Fibroblast of villous mesenchyme (primary cell): ENCODE results near the gene CD274. TPM values are rescaled to one million over a fixed set of nuclear protein-coding genes. Genes with fewer than 3 reads are reported as not detected.

ENCODE experiments used
- DNase-seq: peaks from one replicate; pipeline ENCODE4 v3.0.0-alpha.2; 2010; ENCODE audit warnings: low read depth
- H3K4me3 ChIP-seq: 2 replicates; pipeline ENCODE4 v1.5.1; 2011; ENCODE audit warnings: low read depth, mild to moderate bottlenecking, low read length
- total RNA-seq: library from RNA; depleted of rRNA; stranded (reverse); fragments of >200 nt; gene quantifications from 2 replicates; pipeline ENCODE4 v1.2.3, GENCODE V29; 2012
- TF ChIP-seq, protein P1 (sequence below): IDR thresholded peaks from 2 replicates; pipeline ENCODE4 v1.5.1; 2012; ENCODE audit warnings: low read depth, mild to moderate bottlenecking, low read length; ENCODE audit not compliant: insufficient read depth

Gene CD274
- total RNA-seq, 1 donor, result 12.1 TPM

DNA sequence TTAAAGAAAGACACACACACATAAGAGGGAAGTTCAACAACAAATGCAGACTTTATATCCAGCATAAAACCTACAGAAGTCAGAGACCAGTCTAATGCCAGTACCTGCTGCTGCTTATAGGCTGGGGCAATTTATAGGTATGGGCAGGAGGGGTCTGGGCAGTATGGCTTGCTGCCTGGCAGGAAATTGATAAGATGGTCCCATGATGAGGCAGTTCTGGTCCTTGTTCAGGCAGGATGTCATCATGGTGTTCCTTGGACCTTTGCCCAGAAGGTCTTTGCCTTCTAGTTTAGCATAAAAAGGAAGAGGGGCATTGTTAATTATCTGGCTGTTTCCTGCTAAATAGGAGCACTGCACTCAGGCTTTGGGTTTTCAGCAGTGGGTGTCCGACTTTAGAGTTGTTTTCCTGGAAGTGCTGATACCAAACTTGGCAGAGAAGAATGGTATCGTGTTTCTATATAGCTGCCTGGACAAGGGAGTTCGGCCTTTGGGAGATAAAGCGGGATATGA is 49.6 kb downstream of the CD274 start:
- DNase-seq, result peak; percentile 60
- TF ChIP-seq, protein P1, sequence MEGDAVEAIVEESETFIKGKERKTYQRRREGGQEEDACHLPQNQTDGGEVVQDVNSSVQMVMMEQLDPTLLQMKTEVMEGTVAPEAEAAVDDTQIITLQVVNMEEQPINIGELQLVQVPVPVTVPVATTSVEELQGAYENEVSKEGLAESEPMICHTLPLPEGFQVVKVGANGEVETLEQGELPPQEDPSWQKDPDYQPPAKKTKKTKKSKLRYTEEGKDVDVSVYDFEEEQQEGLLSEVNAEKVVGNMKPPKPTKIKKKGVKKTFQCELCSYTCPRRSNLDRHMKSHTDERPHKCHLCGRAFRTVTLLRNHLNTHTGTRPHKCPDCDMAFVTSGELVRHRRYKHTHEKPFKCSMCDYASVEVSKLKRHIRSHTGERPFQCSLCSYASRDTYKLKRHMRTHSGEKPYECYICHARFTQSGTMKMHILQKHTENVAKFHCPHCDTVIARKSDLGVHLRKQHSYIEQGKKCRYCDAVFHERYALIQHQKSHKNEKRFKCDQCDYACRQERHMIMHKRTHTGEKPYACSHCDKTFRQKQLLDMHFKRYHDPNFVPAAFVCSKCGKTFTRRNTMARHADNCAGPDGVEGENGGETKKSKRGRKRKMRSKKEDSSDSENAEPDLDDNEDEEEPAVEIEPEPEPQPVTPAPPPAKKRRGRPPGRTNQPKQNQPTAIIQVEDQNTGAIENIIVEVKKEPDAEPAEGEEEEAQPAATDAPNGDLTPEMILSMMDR, result no peak
- H3K4me3 ChIP-seq, result no peak overlapping the region

DNA sequence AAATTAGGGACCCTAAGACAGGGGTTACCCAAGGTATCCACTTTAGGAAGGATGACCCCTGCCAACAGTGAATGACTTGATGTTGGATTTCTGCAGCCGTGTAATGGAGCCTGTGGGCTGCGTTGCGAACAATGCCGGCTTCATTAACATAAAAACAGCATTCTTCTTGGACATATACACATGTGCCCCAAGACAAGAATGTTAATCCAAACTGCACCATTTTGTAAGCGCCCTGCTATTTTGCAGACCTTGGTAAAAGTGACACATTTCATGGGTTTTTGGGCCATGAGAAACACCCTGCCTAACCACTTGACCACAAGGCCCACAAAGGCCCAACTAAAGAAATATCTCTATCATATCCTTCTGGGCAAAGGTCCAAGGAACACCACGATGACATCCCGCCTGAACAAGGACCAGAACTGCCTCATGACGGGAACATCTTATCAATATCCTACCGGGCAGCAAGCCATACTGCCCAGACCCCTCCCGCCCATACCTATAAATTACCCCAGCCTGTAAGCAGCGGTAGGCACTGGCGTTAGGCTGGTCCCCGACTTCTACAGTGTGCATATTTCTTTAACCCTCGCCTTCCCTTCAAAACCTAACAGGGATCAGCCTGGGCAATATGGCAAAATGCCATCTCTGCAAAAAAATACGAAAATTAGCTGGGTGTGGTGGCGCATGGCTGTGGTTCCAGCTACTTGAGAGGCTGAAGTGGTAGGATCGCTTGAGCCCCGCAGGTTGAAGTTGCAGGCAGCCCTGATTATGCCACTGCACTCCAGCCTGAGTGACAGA is 50.3 kb downstream of the CD274 start:
- TF ChIP-seq, protein P1, result no peak
- no peak overlapping the region for H3K4me3 ChIP-seq
- DNase-seq, result peak; percentile 96

- TF ChIP-seq, protein P1, result no peak
- no peak for DNase-seq
- H3K4me3 ChIP-seq, result no peak overlapping the region
These were observed 52.2 kb downstream of the CD274 start for GRCh38 chr9:5502553-5502952.

- TF ChIP-seq, protein P1, result no peak
- DNase-seq, result peak; percentile 79
- no peak overlapping the region for H3K4me3 ChIP-seq
These were observed 59.2 kb downstream of the CD274 start for GRCh38 chr9:5509573-5509972.

DNA sequence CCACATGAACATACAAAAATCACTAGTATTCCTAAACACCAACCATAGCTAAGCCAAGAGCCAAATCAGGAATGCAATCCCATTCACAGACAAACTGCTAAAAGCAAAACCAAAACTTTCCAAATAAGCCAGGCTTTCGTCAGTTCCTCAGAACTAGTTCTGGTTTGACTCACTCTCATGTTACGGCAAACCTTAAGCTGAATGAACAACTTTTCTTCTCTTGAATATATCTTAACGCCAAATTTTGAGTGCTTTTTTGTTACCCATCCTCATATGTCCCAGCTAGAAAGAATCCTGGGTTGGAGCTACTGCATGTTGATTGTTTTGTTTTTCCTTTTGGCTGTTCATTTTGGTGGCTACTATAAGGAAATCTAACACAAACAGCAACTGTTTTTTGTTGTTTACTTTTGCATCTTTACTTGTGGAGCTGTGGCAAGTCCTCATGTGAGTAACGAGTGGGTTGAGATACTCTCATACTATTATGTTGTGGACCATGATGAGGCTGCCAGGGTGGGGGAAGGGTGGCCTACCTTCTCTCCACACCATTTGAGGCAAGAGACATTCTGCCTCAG is 60.1 kb downstream of the CD274 start, which contains the start of gene PDCD1LG2:
Gene PDCD1LG2 (plus strand): TSS at position 172 of the 572 bp plus-strand sequence. CDS start 12,016 bp downstream, outside the sequence.
- TF ChIP-seq, protein P1, result no peak
- peak within 1 kb of the TSS; percentile 60 for H3K4me3 ChIP-seq
- peak; percentile 87 for DNase-seq

- H3K4me3 ChIP-seq, result peak overlapping the region; percentile 60
- TF ChIP-seq, protein P1, result no peak
- peak; percentile 38 for DNase-seq
These were observed 60.6 kb downstream of the CD274 start for GRCh38 chr9:5510989-5511388.
